BLaER1 treated with 17β-estradiol and CSF1 and Interleukin-3, amounts not matched to agents 10 nM and 100 nM (cell line): ENCODE measurements around the gene POLRMT.

Source experiments
- H3K27ac ChIP-seq, 11 experiments: shearing (Covaris generic); formaldehyde crosslinking; 2 replicates each; pipeline ENCODE4 v1.8.1; 2022
- H3K27me3 ChIP-seq, 11 experiments: shearing (Covaris generic); formaldehyde crosslinking; 2 replicates each; pipeline ENCODE4 v1.8.1; 2022
- H3K36me3 ChIP-seq, 11 experiments: shearing (Covaris generic); formaldehyde crosslinking; 2 replicates each; pipeline ENCODE4 v1.8.1; 2022
- H3K4me1 ChIP-seq, 10 experiments: shearing (Covaris generic); formaldehyde crosslinking; 2 replicates each; pipeline ENCODE4 v1.8.1; 2022
- H3K4me2 ChIP-seq, 11 experiments: shearing (Covaris generic); formaldehyde crosslinking; 2 replicates each; pipeline ENCODE4 v1.8.1; 2022
- H3K4me3 ChIP-seq, 10 experiments: shearing (Covaris generic); formaldehyde crosslinking; 2 replicates each; pipeline ENCODE4 v1.8.1; 2022
- H3K9ac ChIP-seq, 11 experiments: shearing (Covaris generic); formaldehyde crosslinking; 2 replicates each; pipeline ENCODE4 v1.8.1; 2022
- H3K9me3 ChIP-seq, 11 experiments: shearing (Covaris generic); formaldehyde crosslinking; replicated peaks in 1 of 11; 2 replicates each; pipeline ENCODE4 v1.8.1; 2022
- H4K20me1 ChIP-seq, 11 experiments: shearing (Covaris generic); formaldehyde crosslinking; 2 replicates each; pipeline ENCODE4 v1.8.1; 2022
- Cebpa-rat ChIP-seq, 11 experiments: shearing (Covaris generic); IDR thresholded peaks; 2 replicates each; pipeline ENCODE4 v1.8.1; 2022

Gene POLRMT

GRCh38 chr19:615619-616018 lies 17.7 kb downstream of the POLRMT start:
- Histone ChIP-seq H3K9me3 (no peaks in the 10 kb centered on the region), H3K4me1 (peaks cover 16 to 27% (median 25%) of the 10 kb centered on the region in 10 experiments), H4K20me1 (peaks cover 0 to 44% (median 6%) of the 10 kb centered on the region in 11 experiments; a peak in 9 of 22 replicates), H3K4me3 (no peak overlapping the region), H3K36me3 (peaks cover 26 to 54% (median 37%) of the 10 kb centered on the region in 11 experiments), H3K4me2 (no peak overlapping the region; a peak in 1 of 22 replicates), H3K9ac (no peak overlapping the region), H3K27ac (no peak overlapping the region), H3K27me3 (no peaks in the 10 kb centered on the region)
- TF ChIP-seq Cebpa-rat (IDR thresholded peaks at IDR 0.05) = no peak

- Histone ChIP-seq H3K4me1 (peaks cover 29 to 42% (median 40%) of the 10 kb centered on the region in 10 experiments), H4K20me1 (peaks cover 0 to 30% (median 5%) of the 10 kb centered on the region in 11 experiments; a peak in 10 of 22 replicates), H3K27me3 (no peaks in the 10 kb centered on the region), H3K9me3 (no peaks in the 10 kb centered on the region), H3K9ac (no peak overlapping the region), H3K4me2 (no peak overlapping the region), H3K27ac (no peak overlapping the region), H3K4me3 (no peak overlapping the region), H3K36me3 (peaks cover 10 to 38% (median 22%) of the 10 kb centered on the region in 11 experiments)
- TF ChIP-seq Cebpa-rat (IDR thresholded peaks at IDR 0.05) = no peak
Observed at GRCh38 chr19:613732-614567, 19.4 kb downstream of the POLRMT start.

- Histone ChIP-seq H4K20me1 (peaks cover 0 to 20% (median 5%) of the 10 kb centered on the region in 11 experiments; a peak in 10 of 22 replicates), H3K4me2 (peak overlapping the region in 9 of 11 experiments; percentile 6 to 98 (median 93); a peak in 6 of 22 replicates), H3K27ac (no peak overlapping the region), H3K9me3 (no peaks in the 10 kb centered on the region), H3K27me3 (no peaks in the 10 kb centered on the region), H3K4me3 (no peak overlapping the region), H3K9ac (no peak overlapping the region), H3K4me1 (peaks cover 39 to 52% (median 50%) of the 10 kb centered on the region in 10 experiments), H3K36me3 (peaks cover under 1 to 28% (median 12%) of the 10 kb centered on the region in 11 experiments; a peak in 19 of 22 replicates)
- no peak for TF ChIP-seq Cebpa-rat (IDR thresholded peaks at IDR 0.05)
Observed at GRCh38 chr19:612941-613340, 20.4 kb downstream of the POLRMT start.

- Histone ChIP-seq H3K36me3 (peaks cover 0 to 21% (median 10%) of the 10 kb centered on the region in 11 experiments; a peak in 15 of 22 replicates), H3K27ac (peak overlapping the region; percentile 40 to 85 (median 78); a peak in 21 of 22 replicates), H3K9me3 (no peaks in the 10 kb centered on the region), H3K27me3 (no peaks in the 10 kb centered on the region), H3K4me2 (peak overlapping the region; percentile 82 to 98 (median 92)), H3K4me3 (peak overlapping the region; percentile 33 to 68 (median 54); a peak in 16 of 20 replicates), H4K20me1 (peaks cover 0 to 18% (median 5%) of the 10 kb centered on the region in 11 experiments; a peak in 9 of 22 replicates), H3K4me1 (peaks cover 48 to 60% (median 58%) of the 10 kb centered on the region in 10 experiments), H3K9ac (peak overlapping the region; percentile 66 to 79 (median 75); a peak in 21 of 22 replicates)
- TF ChIP-seq Cebpa-rat (IDR thresholded peaks at IDR 0.05) = no peak
Observed at GRCh38 chr19:611481-611868, 21.9 kb downstream of the POLRMT start.

- Histone ChIP-seq H3K9me3 (no peaks in the 10 kb centered on the region), H3K27ac (peak overlapping the region; percentile 40 to 85 (median 78); a peak in 21 of 22 replicates), H3K9ac (peak overlapping the region; percentile 66 to 79 (median 75)), H3K4me3 (peak overlapping the region; percentile 33 to 68 (median 54); a peak in 19 of 20 replicates), H3K4me2 (peak overlapping the region; percentile 82 to 98 (median 92)), H3K4me1 (peaks cover 48 to 60% (median 58%) of the 10 kb centered on the region in 10 experiments), H3K36me3 (peaks cover 0 to 21% (median 10%) of the 10 kb centered on the region in 11 experiments; a peak in 15 of 22 replicates), H4K20me1 (peaks cover 0 to 18% (median 5%) of the 10 kb centered on the region in 11 experiments; a peak in 9 of 22 replicates), H3K27me3 (no peaks in the 10 kb centered on the region)
- no peak for TF ChIP-seq Cebpa-rat (IDR thresholded peaks at IDR 0.05)
Observed at GRCh38 chr19:610801-611480, 22.4 kb downstream of the POLRMT start.

- Histone ChIP-seq H3K4me3 (peak overlapping the region; percentile 33 to 68 (median 54); a peak in 19 of 20 replicates), H3K4me2 (peak overlapping the region; percentile 82 to 98 (median 93)), H3K4me1 (peaks cover 48 to 60% (median 58%) of the 10 kb centered on the region in 10 experiments), H3K27me3 (no peaks in the 10 kb centered on the region), H3K9ac (peak overlapping the region; percentile 66 to 79 (median 75)), H3K36me3 (peaks cover 0 to 17% (median 9%) of the 10 kb centered on the region in 11 experiments; a peak in 15 of 22 replicates), H3K27ac (peak overlapping the region; percentile 62 to 85 (median 78)), H4K20me1 (peaks cover 0 to 13% (median 0%) of the 10 kb centered on the region in 11 experiments; a peak in 6 of 22 replicates), H3K9me3 (no peaks in the 10 kb centered on the region)
- no peak for TF ChIP-seq Cebpa-rat (IDR thresholded peaks at IDR 0.05)
Observed at GRCh38 chr19:610071-610800, 23.1 kb downstream of the POLRMT start.

- Histone ChIP-seq H3K9ac (peak overlapping the region; percentile 37 to 74 (median 54); a peak in 20 of 22 replicates), H3K36me3 (peaks cover 0 to 5% (median 0%) of the 10 kb centered on the region in 11 experiments; a peak in 5 of 22 replicates), H3K27ac (peak overlapping the region; percentile 37 to 81 (median 62))
Observed at GRCh38 chr19:609004-609346, 24.4 kb downstream of the POLRMT start.

More at GRCh38 chr19:609004-609346, 24.4 kb downstream of the POLRMT start:
- Histone ChIP-seq H3K4me1 (peaks cover 48 to 60% (median 58%) of the 10 kb centered on the region in 10 experiments), H3K4me3 (peak overlapping the region in 1 of 10 experiments; percentile 4; a peak in 1 of 20 replicates), H3K27me3 (no peaks in the 10 kb centered on the region), H3K4me2 (peak overlapping the region; percentile 82 to 98 (median 92)), H3K9me3 (no peaks in the 10 kb centered on the region), H4K20me1 (peaks cover 0 to 10% (median 0%) of the 10 kb centered on the region in 11 experiments; a peak in 3 of 22 replicates)
- no peak for TF ChIP-seq Cebpa-rat (IDR thresholded peaks at IDR 0.05)
